T-cell (primary cell): ENCODE data around the gene A3GALT2. TPM values are rescaled to one million over a fixed set of nuclear protein-coding genes. Genes with fewer than 3 reads are reported as not detected.

Experiments
- ATAC-seq, 4 experiments: fragments of 200-7000 bp in 3 of 4; fragments of 150-1000 bp in 1 of 4; cut with Tn5 transposase; replicated peaks in 1 of 4; 1 replicate in 3 of 4; 2 replicates in 1 of 4; pipeline ENCODE4 v1.10.0; 2021; ENCODE audit warnings: moderate library complexity in 3 of 4, mild to moderate bottlenecking in 2 of 4, moderate number of reproducible peaks in 1 of 4
- CTCF ChIA-PET, 2 donors: fragments of 300-600 bp; sonication (Branson Sonifier 250); formaldehyde crosslinking; loops; one replicate each; lab custom pipeline; 2022; ENCODE audit warnings: antibody characterized with exemption in 2 of 2; lab: Charles Lee
- POLR2A ChIA-PET, 2 donors: fragments of 300-600 bp; sonication (Branson Sonifier 250); formaldehyde crosslinking; loops; one replicate each; lab custom pipeline; 2022; ENCODE audit warnings: antibody characterized with exemption in 2 of 2; lab: Charles Lee
- DNase-seq, 35 experiments: peaks; one replicate each; pipeline versions ENCODE4 v3.0.0 to v3.0.0-alpha.2; 2013 to 2023
- H3K27ac ChIP-seq: one replicate; pipeline ENCODE4 v1.5.1; 2013; ENCODE audit warnings: low read length
- H3K27me3 ChIP-seq, 2 experiments: replicated peaks in 1 of 2; 1 replicate in 1 of 2; 2 replicates in 1 of 2; pipeline versions ENCODE4 v1.6.1 to v1.7.0; 2013; ENCODE audit warnings: low read length in 1 of 2, mixed read lengths in 1 of 2; ENCODE audit not compliant: control insufficient read depth in 2 of 2, insufficient read depth in 2 of 2; ENCODE audit errors: extremely low read depth in 1 of 2
- H3K36me3 ChIP-seq, 2 donors: 1 replicate in 1 of 2; 2 replicates in 1 of 2; pipeline versions ENCODE4 v1.6.1 to v1.7.0; 2013; ENCODE audit warnings: low read length in 1 of 2; ENCODE audit not compliant: control insufficient read depth in 2 of 2, insufficient read depth in 1 of 2; ENCODE audit errors: extremely low read depth in 1 of 2
- H3K4me1 ChIP-seq, 2 experiments: 1 replicate in 1 of 2; 2 replicates in 1 of 2; pipeline versions ENCODE4 v1.6.1 to v1.7.0; 2013; ENCODE audit warnings: low read length in 2 of 2, mixed read lengths in 1 of 2; ENCODE audit not compliant: insufficient read depth in 2 of 2, control insufficient read depth in 1 of 2; ENCODE audit errors: extremely low read depth in 1 of 2
- H3K4me3 ChIP-seq, 2 donors: 1 replicate in 1 of 2; 2 replicates in 1 of 2; pipeline versions ENCODE4 v1.5.1 to v1.7.0; 2013; ENCODE audit warnings: mild to moderate bottlenecking in 2 of 2, low read length in 1 of 2, moderate library complexity in 1 of 2; ENCODE audit not compliant: control insufficient read depth in 1 of 2; ENCODE audit errors: extremely low read depth in 1 of 2
- H3K9me3 ChIP-seq: 2 replicates; pipeline ENCODE4 v1.7.0; 2013
- H3K27ac Mint-ChIP-seq, 2 donors: one replicate each; pipeline ENCODE4 v1.8.0; 2020 to 2021; ENCODE audit warnings: mild to moderate bottlenecking in 2 of 2, mixed read lengths in 2 of 2
- H3K27me3 Mint-ChIP-seq, 2 donors: one replicate each; pipeline ENCODE4 v1.8.0; 2021 to 2022; ENCODE audit warnings: mixed read lengths in 2 of 2
- H3K36me3 Mint-ChIP-seq: one replicate; pipeline ENCODE4 v1.8.0; 2021; ENCODE audit warnings: mixed read lengths
- H3K4me1 Mint-ChIP-seq, 3 donors: one replicate each; pipeline ENCODE4 v1.8.0; 2020 to 2022; ENCODE audit warnings: mixed read lengths in 3 of 3, mild to moderate bottlenecking in 1 of 3
- H3K4me3 Mint-ChIP-seq, 3 donors: one replicate each; pipeline ENCODE4 v1.8.0; 2020 to 2022; ENCODE audit warnings: mild to moderate bottlenecking in 3 of 3, mixed read lengths in 3 of 3, moderate library complexity in 3 of 3
- H3K9me3 Mint-ChIP-seq, 3 donors: one replicate each; pipeline ENCODE4 v1.8.0; 2020 to 2022; ENCODE audit warnings: mixed read lengths in 3 of 3
- WGBS: methylation state at CpG from one replicate; pipeline ENCODE4 v1.1.5; 2013; ENCODE audit warnings: missing lambda C conversion rate; ENCODE audit not compliant: insufficient coverage; 5-methylcytosine and 5-hydroxymethylcytosine counted together
- total RNA-seq, 35 experiments: library from RNA in 6 of 35; stranded (reverse) in 6 of 35; fragments of 120-200 nt in 1 of 35; gene quantifications; one replicate each; pipeline versions ENCODE4 v1.2.1 to v1.2.4 and lab custom pipeline; 2013 to 2026

The A3GALT2 gene
- total RNA-seq, 5 donors from 2014 or later (not counting 1 experiment from before 2014, with no cell fraction given): 0.26 TPM; not detected in 4

DNA sequence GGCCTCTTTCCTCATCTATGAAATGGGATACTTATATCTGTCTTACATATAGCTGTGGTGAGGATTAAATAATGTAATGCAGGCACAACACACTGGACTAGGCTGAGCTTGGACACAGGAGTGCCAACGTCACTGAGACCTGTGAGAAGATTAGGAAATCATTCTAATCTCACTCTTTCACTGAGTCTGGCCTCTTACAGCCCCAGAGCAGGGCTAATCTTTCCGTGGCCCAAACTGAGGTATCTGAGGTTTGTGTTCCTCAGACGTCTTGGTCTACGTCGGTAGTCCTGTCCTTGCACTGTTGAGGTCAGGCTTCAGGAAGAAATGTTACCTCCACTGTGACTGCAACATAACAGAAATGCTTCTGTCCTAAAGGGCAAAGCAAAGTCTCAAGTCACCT, 22.6 kb upstream of the A3GALT2 start:
- DNase-seq (no peak), ATAC-seq (no peak)
- Histone ChIP-seq H3K27me3 (no peaks in the 10 kb centered on the region), H3K9me3 (no peaks in the 10 kb centered on the region), H3K36me3 (peaks cover 3 to 4% of the 10 kb centered on the region in 2 donors), H3K4me1 (peaks cover 21 to 22% of the 10 kb centered on the region in 2 experiments), H3K4me3 (no peak overlapping the region), H3K27ac (no peak overlapping the region)
- H3K4me3 Mint-ChIP-seq: no peak overlapping the region
- 70% methylated on average over 4 of the region's 5 CpGs for WGBS
- CTCF ChIA-PET: interaction anchor here in 1 of 2 donors (0.7 kb wide), 1 partner anchor 36 kb away, joined by 4 read pairs; no protein-coding TSS in a partner anchor
- H3K27me3 Mint-ChIP-seq: no peaks in the 10 kb centered on the region
- H3K4me1 Mint-ChIP-seq: peaks cover 60 to 79% (median 74%) of the 10 kb centered on the region in 3 donors
- H3K36me3 Mint-ChIP-seq: peaks cover 16% of the 10 kb centered on the region
- H3K27ac Mint-ChIP-seq: no peak overlapping the region
- H3K9me3 Mint-ChIP-seq: no peaks in the 10 kb centered on the region
- POLR2A ChIA-PET: no interaction called here

DNA sequence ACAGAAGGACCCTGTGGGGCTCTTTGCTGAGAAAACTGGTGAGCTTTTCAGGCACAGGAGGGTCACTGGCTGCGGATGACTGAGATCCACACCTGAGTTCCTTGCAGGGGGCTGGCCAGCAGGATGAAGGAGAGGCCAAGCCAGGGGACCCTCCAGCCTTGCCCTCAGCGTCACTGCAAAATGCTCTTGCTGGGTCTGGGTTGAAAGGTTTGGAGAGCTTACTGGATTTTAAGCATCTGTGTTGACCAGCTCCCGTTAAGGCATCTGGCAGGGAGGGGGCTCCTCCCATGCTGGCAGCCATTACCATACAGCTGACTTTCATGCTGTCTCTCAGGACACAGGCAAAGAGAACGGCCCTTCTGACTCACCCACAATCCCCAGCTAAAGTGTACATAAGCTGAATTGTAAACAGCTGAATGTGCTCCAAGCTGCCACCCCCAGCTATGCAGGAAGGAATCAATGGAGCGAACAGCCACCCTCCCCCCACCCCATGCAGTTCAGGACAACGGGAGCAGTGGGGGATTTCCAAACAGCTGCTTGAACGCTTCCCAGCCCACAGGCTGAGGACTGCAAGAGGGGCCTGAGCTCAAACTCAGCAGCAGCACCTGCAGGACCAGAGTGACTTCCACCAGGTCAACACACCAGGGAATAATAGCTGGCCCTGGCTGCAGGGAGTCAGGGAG, 21.3 kb upstream of the A3GALT2 start:
- WGBS: 74% methylated on average over 4 of the region's 7 CpGs
- POLR2A ChIA-PET: interaction anchor here in 1 of 2 donors (0.6 kb wide), 1 partner anchor 85 kb away, joined by 5 read pairs; no protein-coding TSS in a partner anchor

DNA sequence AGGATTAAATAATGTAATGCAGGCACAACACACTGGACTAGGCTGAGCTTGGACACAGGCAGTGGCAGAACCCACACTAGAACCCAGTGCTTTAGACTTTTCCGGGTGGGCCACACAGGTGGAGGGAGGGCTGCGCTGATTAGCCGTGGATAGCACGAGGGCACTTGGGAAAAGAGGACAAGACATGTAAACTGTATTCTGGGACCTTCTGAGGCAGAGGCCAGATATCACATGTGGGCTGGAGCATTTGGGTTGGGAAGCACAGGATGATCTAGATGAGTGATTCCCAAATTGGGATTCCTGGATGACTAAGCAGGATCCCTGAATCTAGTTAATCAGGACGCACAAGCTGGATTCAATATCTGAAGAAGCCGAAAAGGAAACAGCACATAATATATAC, 20.3 kb upstream of the A3GALT2 start:
- ATAC-seq (no peak), DNase-seq (no peak)
- Histone ChIP-seq H3K4me3 (no peak overlapping the region), H3K4me1 (peaks cover 0 to 3% of the 10 kb centered on the region in 2 experiments), H3K27ac (no peak overlapping the region), H3K36me3 (peaks cover 3 to 4% of the 10 kb centered on the region in 2 donors), H3K9me3 (no peaks in the 10 kb centered on the region), H3K27me3 (no peaks in the 10 kb centered on the region)
- Mint-ChIP-seq H3K4me3 (no peak overlapping the region), H3K27ac (no peak overlapping the region), H3K4me1 (peaks cover 56 to 74% (median 65%) of the 10 kb centered on the region in 3 donors), H3K27me3 (no peaks in the 10 kb centered on the region), H3K9me3 (no peaks in the 10 kb centered on the region), H3K36me3 (peaks cover 11% of the 10 kb centered on the region)
- CTCF ChIA-PET: no interaction called here
- WGBS: 96% methylated on average over 4 of the region's 6 CpGs
- POLR2A ChIA-PET: interaction anchor here in 1 of 2 donors (0.5 kb wide), 1 partner anchor 8 kb away, joined by 8 read pairs; no protein-coding TSS in a partner anchor

More for the DNA sequence above, 21.3 kb upstream of the A3GALT2 start:
- H3K4me3 Mint-ChIP-seq: no peak overlapping the region
- no peaks in the 10 kb centered on the region for H3K27me3 Mint-ChIP-seq
- H3K4me1 ChIP-seq: peaks cover 7 to 9% of the 10 kb centered on the region in 2 experiments
- peaks cover 64 to 76% (median 70%) of the 10 kb centered on the region in 3 donors for H3K4me1 Mint-ChIP-seq
- H3K36me3 ChIP-seq: peaks cover 3 to 4% of the 10 kb centered on the region in 2 donors
- peaks cover 16% of the 10 kb centered on the region for H3K36me3 Mint-ChIP-seq
- no peaks in the 10 kb centered on the region for H3K27me3 ChIP-seq
- no peaks in the 10 kb centered on the region for H3K9me3 ChIP-seq
- CTCF ChIA-PET: interaction anchor here (0.5 to 0.6 kb wide), 3 partner anchors 10 to 665 kb away, joined by 3 to 4 read pairs (median 4); no protein-coding TSS in a partner anchor
- ATAC-seq: no peak
- H3K9me3 Mint-ChIP-seq: no peaks in the 10 kb centered on the region
- H3K27ac ChIP-seq: no peak overlapping the region
- no peak overlapping the region for H3K4me3 ChIP-seq
- H3K27ac Mint-ChIP-seq: no peak overlapping the region
- DNase-seq: no peak

DNA sequence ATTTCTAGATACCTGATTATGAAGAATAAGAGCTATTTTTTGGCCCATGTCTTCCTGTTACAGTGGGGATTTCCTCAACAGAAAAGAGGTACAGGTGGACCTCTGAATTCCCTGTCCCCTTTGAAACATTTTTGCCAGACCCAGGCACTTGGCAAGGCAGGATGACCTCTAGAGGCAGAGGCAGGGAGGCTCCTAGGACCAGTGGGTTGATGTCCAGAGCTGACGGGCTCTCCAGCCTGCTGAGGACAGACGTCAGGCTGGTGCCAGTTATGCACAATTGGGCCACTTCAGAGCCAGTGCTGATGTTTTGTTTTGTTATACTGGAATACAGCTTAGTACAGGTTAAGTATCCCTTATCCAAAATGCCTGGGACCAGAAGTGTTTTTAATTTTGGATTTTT, 18.5 kb upstream of the A3GALT2 start:
- WGBS: 94% methylated on average over 2 of the region's 2 CpGs
- ATAC-seq (no peak), DNase-seq (no peak)
- Mint-ChIP-seq H3K36me3 (peaks cover 11% of the 10 kb centered on the region), H3K27me3 (no peaks in the 10 kb centered on the region), H3K9me3 (no peaks in the 10 kb centered on the region), H3K4me1 (peaks cover 54 to 69% (median 62%) of the 10 kb centered on the region in 3 donors), H3K27ac (no peak overlapping the region), H3K4me3 (no peak overlapping the region)
- Histone ChIP-seq H3K27ac (no peak overlapping the region), H3K36me3 (peaks cover 3 to 9% of the 10 kb centered on the region in 2 donors), H3K4me3 (no peak overlapping the region), H3K4me1 (peaks cover 0 to 3% of the 10 kb centered on the region in 2 experiments), H3K9me3 (no peaks in the 10 kb centered on the region), H3K27me3 (no peaks in the 10 kb centered on the region)
- POLR2A ChIA-PET: no interaction called here
- CTCF ChIA-PET: interaction anchor here in 1 of 2 donors (0.5 kb wide), 1 partner anchor 431 kb away, joined by 4 read pairs; no protein-coding TSS in a partner anchor

DNA sequence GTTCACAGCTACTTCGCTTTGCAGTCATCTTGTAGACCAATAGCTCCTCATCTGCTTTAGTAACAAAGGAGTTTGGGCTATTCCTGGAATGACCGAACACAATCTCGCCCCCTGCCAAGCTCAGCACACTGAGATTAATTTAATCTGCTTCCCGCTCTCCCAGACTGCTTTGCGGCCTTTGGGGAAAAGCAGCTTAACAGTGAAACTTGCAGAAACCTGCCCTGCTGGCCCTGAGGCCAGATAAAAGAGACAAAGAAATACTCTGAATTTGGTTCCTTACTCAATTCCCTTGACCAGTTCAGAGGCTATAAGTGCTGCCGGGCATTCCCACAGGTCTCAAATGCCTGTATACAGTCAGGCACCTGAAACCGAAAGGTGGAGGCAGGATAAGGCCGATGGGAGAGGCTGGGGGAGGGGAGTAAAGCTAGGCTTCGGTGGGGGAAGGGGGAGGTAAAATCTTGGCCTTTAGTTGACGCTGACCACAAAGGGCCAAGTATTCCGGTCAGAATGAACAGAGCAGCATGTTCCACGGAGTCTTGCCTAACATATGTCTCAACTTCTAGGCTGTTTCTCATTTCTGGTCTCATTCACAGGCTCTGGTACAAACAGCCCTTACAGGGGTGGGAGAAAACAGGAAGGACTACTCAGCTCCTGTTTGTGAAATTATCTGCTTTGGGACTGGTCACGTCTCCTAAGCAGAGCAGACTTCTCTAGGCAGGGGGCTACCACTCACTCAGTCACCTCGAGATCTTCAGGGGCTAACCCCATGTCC, 17.7 kb upstream of the A3GALT2 start:
- no peak for ATAC-seq
- CTCF ChIA-PET: interaction anchor here in 1 of 2 donors (0.6 kb wide), 1 partner anchor 53 kb away, joined by 3 read pairs; no protein-coding TSS in a partner anchor
- no peaks in the 10 kb centered on the region for H3K27me3 Mint-ChIP-seq
- Histone ChIP-seq H3K36me3 (peaks cover 3 to 14% of the 10 kb centered on the region in 2 donors), H3K4me3 (no peak overlapping the region), H3K4me1 (peaks cover 0 to 3% of the 10 kb centered on the region in 2 experiments), H3K27me3 (no peaks in the 10 kb centered on the region), H3K9me3 (no peaks in the 10 kb centered on the region), H3K27ac (no peak overlapping the region)
- 94% methylated on average over 10 of the region's 14 CpGs for WGBS
- peaks cover 49 to 62% (median 55%) of the 10 kb centered on the region in 3 donors for H3K4me1 Mint-ChIP-seq
- POLR2A ChIA-PET: no interaction called here
- no peak for DNase-seq
- H3K4me3 Mint-ChIP-seq: no peak overlapping the region
- no peaks in the 10 kb centered on the region for H3K9me3 Mint-ChIP-seq
- no peak overlapping the region for H3K27ac Mint-ChIP-seq
- peaks cover 10% of the 10 kb centered on the region for H3K36me3 Mint-ChIP-seq

DNA sequence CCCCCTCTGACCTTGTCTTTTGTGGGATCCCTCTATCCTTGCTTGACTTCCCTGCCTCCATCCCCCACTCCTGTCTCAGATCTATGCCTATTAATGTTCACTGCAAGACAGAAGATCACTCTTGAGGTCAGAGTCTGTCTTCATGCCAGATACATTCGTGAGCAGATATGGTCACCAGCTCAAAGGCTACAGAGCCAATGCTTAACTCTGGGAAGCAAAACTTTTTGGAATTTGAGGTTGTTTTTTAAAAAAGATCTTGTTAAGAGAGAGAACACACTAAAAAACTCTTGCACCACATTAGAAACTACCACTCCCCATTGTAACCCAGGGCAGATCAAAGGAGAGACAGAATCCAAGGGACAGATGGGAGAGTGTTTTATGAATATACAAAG, 17.1 kb upstream of the A3GALT2 start:
- Mint-ChIP-seq H3K27ac (no peak overlapping the region), H3K36me3 (peaks cover 11% of the 10 kb centered on the region), H3K9me3 (no peaks in the 10 kb centered on the region), H3K4me3 (no peak overlapping the region), H3K4me1 (peaks cover 46 to 59% (median 52%) of the 10 kb centered on the region in 3 donors), H3K27me3 (no peaks in the 10 kb centered on the region)
- CTCF ChIA-PET: no interaction called here
- Histone ChIP-seq H3K4me3 (no peak overlapping the region), H3K27me3 (no peaks in the 10 kb centered on the region), H3K27ac (no peak overlapping the region), H3K9me3 (no peaks in the 10 kb centered on the region), H3K4me1 (peaks cover 0 to 3% of the 10 kb centered on the region in 2 experiments), H3K36me3 (peaks cover 6 to 18% of the 10 kb centered on the region in 2 donors)
- ATAC-seq (no peak), DNase-seq (no peak)
- WGBS: no CpG with 5 or more reads among the region's 1 CpG
- POLR2A ChIA-PET: no interaction called here
